ENCODE results near the gene TRPM6. TPM values are rescaled to one million over a fixed set of nuclear protein-coding genes. Genes with fewer than 3 reads are reported as not detected.

TRPM6 gene
- total and polyA plus RNA-seq, 2 donors (not counting 3 experiments of a cell fraction or from before 2014, with no cell fraction given): 0.01 to 0.22 TPM

DNA sequence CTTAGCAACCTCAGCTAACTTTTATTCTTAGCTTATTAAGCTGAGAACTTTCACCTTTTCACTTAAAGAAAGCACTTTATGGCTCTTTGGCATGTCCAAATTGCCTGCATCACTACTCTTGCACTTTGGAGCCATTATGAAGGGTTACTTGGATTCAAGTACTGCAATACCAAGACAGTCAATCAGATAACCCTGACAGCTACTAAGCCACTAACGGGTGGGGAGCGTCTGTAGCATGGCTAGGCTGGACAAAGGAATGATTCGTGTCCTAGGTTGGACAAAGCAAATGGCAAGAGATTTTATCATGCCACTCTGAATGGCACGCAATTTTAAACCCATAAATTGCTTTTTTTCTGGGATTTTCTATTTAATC lies 39.6 kb downstream of the TRPM6 start:
- ChIA-PET CTCF (no interaction called here), POLR2A (no interaction called here)
- no peak overlapping the region for H2AFZ ChIP-seq (ENCODE audit: low read depth, low read length)

More for the DNA sequence above, 39.6 kb downstream of the TRPM6 start:
- H3K27me3 ChIP-seq (ENCODE audit: control insufficient read depth in 2 of 2, insufficient read depth in 2 of 2, low read length in 2 of 2): no peaks in the 10 kb centered on the region
- H4K20me1 ChIP-seq (replicated peaks; ENCODE audit: control insufficient read depth, extremely low read depth, insufficient read depth, low read length): no peaks in the 10 kb centered on the region
- no peak overlapping the region for H3K4me2 ChIP-seq (ENCODE audit: insufficient read depth, low read length)
- DNase-seq (ENCODE audit: low read depth, low spot score): no peak
- FAIRE-seq: no peak
- dilution Hi-C loops (cut with MboI; ENCODE audit: extremely low pct_ligation_motif_present, low sequenced_read_pairs) (no loop called here), intact Hi-C loops (cut with micrococcal nuclease) (no loop called here)
- H3K79me2 ChIP-seq (ENCODE audit: control insufficient read depth, insufficient read depth, low read length): no peaks in the 10 kb centered on the region
- no peak overlapping the region for H3K4me3 ChIP-seq (replicated peaks in 1 of 3; ENCODE audit: insufficient read depth in 1 of 3, low read depth in 1 of 3, low read length in 3 of 3)
- H3K27ac ChIP-seq (ENCODE audit: insufficient read depth, low read depth, low read length): no peak overlapping the region
- H3K9ac ChIP-seq (replicated peaks; ENCODE audit: extremely low read depth, insufficient read depth, low read length): no peak overlapping the region
- no peaks in the 10 kb centered on the region for H3K36me3 ChIP-seq (ENCODE audit: control insufficient read depth in 2 of 2, extremely low read depth in 1 of 2, insufficient read depth in 2 of 2, low read length in 2 of 2)
- no TSS peak for BruUV-seq (replicated peaks)
- H3K9me3 ChIP-seq (replicated peaks; ENCODE audit: control insufficient read depth, insufficient read depth, low read length): no peaks in the 10 kb centered on the region
- no peak for TF ChIP-seq POLR2A (IDR thresholded peaks at IDR 0.05; ENCODE audit: low read depth, low read length)
- TF ChIP-seq GATA2 (IDR thresholded peaks at IDR 0.05; ENCODE audit: insufficient read depth, insufficient read length, low read depth, low read length): no peak
- no peak for TF ChIP-seq EZH2 (IDR thresholded peaks at IDR 0.05; ENCODE audit: borderline replicate concordance, low read depth, low read length, severe bottlenecking)
- TF ChIP-seq, protein P1, sequence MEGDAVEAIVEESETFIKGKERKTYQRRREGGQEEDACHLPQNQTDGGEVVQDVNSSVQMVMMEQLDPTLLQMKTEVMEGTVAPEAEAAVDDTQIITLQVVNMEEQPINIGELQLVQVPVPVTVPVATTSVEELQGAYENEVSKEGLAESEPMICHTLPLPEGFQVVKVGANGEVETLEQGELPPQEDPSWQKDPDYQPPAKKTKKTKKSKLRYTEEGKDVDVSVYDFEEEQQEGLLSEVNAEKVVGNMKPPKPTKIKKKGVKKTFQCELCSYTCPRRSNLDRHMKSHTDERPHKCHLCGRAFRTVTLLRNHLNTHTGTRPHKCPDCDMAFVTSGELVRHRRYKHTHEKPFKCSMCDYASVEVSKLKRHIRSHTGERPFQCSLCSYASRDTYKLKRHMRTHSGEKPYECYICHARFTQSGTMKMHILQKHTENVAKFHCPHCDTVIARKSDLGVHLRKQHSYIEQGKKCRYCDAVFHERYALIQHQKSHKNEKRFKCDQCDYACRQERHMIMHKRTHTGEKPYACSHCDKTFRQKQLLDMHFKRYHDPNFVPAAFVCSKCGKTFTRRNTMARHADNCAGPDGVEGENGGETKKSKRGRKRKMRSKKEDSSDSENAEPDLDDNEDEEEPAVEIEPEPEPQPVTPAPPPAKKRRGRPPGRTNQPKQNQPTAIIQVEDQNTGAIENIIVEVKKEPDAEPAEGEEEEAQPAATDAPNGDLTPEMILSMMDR (IDR thresholded peaks at IDR 0.05; ENCODE audit: extremely low read depth in 1 of 2, insufficient read depth in 1 of 2, low read depth in 1 of 2, low read length in 2 of 2): no peak
- no peak for TF ChIP-seq MYC (IDR thresholded peaks at IDR 0.05; ENCODE audit: low read depth, low read length)
- TF ChIP-seq JUN (IDR thresholded peaks at IDR 0.05; ENCODE audit: borderline replicate concordance, insufficient read depth, insufficient read length, low read depth): no peak
- no peak for TF ChIP-seq MAX (IDR thresholded peaks at IDR 0.05; ENCODE audit: insufficient read depth, insufficient read length)
- no peak for TF ChIP-seq FOS (IDR thresholded peaks at IDR 0.05; ENCODE audit: borderline replicate concordance, insufficient read depth, low read length)
- no peak for TF ChIP-seq POLR2AphosphoS5 (IDR thresholded peaks at IDR 0.05; ENCODE audit: insufficient read depth, low read depth, low read length)
- no peaks in the 10 kb centered on the region for H3K4me1 ChIP-seq (ENCODE audit: control insufficient read depth, extremely low read depth, insufficient read depth, low read length)
- no peaks in the 10 kb centered on the region for H3K9me1 ChIP-seq (replicated peaks; ENCODE audit: control insufficient read depth, extremely low read depth, insufficient read depth, low read length)

Data from endothelial cell of umbilical vein (primary cell).